ENCODE measurements around the gene MDK.

MDK gene

GRCh38 chr11:46391578-46392420, 10.3 kb downstream of the MDK start, which contains the start of gene CHRM4:
Gene CHRM4 (minus strand): TSS chr11:46391776. CDS start chr11:46386557, 5,219 bp downstream.
- TF ChIP-seq CTCF (IDR thresholded peaks at IDR 0.05): no peak
- H3K27ac ChIP-seq: no peak within 1 kb of the TSS
- no peak for DNase-seq (ENCODE audit: low spot score)
- H3K4me3 ChIP-seq: peak within 1 kb of the TSS; percentile 65

DNA sequence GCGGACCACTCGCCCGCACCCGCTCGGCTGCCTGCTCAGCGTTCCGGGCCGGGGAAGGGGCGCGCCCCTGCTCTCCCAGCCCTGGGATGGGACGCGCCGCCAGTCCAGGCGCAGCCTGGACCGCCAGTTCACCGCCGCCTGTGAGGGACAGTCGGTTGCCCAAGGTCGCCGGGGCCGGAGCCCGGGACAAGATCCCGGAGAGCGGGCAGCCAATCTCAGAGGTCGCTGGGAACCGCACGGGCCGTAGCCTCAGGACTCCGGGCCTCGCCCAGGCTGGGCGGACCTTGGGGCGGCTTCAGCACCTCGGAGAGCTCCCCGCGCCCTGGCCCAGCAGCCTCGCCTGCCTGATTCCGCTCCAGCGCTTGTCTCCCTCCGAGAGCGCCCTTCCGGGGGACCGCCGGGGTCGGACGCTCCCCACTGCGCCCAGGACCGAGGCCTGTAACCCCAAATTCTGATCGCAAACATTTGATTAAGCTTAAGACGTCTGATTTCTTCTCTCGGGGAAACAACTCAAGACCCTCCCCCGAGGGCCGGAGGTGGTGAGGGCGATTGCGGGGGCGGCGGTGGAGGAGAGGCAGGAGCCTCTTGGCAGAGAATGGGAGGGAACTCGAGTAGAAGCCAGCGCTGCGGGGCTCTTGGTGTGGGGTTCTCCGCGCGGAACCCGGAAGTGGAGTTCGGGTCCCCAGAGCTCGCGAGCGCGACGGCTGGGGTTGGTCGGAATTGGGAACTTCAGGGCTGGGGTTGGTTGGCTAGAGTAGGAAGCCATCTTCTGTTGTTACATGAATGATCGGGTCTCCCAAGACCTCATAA, 11.2 kb downstream of the MDK start:
- Histone ChIP-seq H3K27ac (no peak overlapping the region), H3K4me3 (peak overlapping the region; percentile 65)
- no peak for TF ChIP-seq CTCF (IDR thresholded peaks at IDR 0.05)
- DNase-seq (ENCODE audit: low spot score): peak; percentile 84

DNA sequence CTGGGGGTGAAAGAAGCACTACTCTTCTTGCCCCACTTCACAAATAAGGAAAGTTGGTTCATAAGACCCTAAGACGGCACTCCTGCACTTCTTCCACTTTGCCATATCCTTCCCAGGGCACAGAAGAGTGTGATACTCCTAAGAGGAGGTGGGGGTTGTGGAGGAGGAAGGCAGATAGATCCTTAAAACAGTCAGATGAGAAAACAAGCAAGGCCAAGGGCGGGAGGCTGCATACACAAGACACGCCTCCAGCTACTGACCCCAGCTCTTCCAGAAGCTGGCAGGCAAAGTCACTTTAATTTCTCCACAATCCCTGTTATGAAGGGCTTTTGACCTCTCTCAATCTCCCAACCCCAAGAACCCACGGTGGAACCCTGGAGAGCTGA, 11.8 kb downstream of the MDK start:
- no peak for DNase-seq (ENCODE audit: low spot score)
- no peak overlapping the region for H3K4me3 ChIP-seq
- no peak overlapping the region for H3K27ac ChIP-seq
- no peak for TF ChIP-seq CTCF (IDR thresholded peaks at IDR 0.05)

- TF ChIP-seq CTCF (IDR thresholded peaks at IDR 0.05): no peak
- no peak for DNase-seq (ENCODE audit: low spot score)
- Histone ChIP-seq H3K4me3 (no peak overlapping the region), H3K27ac (no peak overlapping the region)
These were observed 12.3 kb downstream of the MDK start for GRCh38 chr11:46393759-46394158.

DNA sequence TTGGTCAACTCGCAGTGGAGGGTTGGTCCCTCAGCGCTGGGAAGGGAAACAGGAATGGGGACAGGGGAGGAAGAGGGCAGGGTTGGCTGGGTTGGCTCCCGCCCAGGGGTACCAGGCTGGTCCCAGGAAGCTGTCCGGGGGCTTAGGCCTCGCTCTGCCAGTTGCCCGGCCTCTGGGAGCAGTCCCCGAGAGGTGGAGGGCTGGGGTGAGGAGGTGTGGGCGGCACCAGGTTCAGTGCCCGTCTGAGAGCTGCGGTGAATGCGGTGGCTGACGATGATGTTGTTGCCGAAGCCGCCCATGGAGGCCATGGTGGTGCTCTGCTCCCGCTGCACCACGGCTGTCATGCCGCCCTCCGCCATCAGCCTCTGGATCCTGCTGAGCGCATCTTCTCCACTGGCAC, 16.1 kb downstream of the MDK start:
- no peak for TF ChIP-seq CTCF (IDR thresholded peaks at IDR 0.05)
- H3K27ac ChIP-seq: no peak overlapping the region
- DNase-seq (ENCODE audit: low spot score): no peak
- no peak overlapping the region for H3K4me3 ChIP-seq

DNA sequence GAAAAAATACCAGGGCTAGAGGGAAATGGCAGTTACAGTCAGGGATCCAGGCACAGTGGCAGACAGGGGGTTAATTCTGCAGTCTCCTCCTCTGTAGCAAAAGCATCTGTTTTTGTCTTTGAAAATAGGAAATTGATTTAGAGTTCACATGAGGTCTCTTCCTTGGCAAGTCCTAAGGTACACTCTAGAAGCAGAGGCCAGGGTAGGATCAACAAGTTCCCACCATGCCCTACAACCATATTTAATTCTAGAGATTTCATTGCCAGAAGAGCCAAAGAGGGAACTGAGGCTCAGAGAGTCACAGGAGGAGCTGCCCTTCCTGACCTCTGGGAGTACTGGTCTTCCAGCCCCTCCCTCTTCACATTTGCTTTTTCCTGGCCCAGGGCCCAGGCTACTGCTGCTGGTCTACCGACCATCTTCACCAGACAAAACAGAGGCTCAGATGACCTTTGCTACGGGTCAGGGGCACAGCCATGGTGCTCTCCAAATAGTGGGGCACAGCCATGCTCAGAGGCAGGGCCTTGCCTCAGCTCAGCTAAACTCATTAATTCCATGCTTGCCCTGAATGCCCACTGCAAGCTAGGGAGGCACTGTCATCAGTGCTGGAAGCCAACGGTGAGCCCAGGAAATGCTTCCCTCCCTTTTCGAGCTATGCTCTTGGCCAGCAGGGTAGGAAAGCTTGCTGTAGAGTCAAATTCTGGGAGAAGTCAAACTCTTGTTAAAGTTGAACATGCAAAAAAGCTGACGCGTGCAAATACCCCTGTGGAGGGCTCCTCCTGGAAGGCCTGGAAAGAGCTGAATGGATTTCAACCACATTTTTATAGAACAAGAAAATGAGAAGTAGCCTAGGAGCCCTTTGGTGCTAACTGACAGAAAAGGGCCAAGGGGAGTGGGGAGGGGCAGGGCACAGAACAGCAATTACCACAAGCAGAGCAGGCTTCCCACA, 21.8 kb downstream of the MDK start:
- no peak overlapping the region for H3K4me3 ChIP-seq
- no peak for TF ChIP-seq CTCF (IDR thresholded peaks at IDR 0.05)
- no peak for DNase-seq (ENCODE audit: low spot score)
- H3K27ac ChIP-seq: no peak overlapping the region
